HG03039 (cell line): ENCODE measurements around the gene DHRSX.
"Not testable (repeated sequence)": the region's sequence is repeated elsewhere in the genome, so short reads cannot be mapped to it uniquely, and the experiment has no call there.

Experiments
- ATAC-seq: cut with Tn5 transposase; IDR thresholded peaks from one replicate; pipeline ENCODE4 v1.9.1; 2021; ENCODE audit warnings: mild to moderate bottlenecking, moderate library complexity; ENCODE audit not compliant: unreplicated experiment

Gene DHRSX

GRCh38 chrX:2500803-2501558 lies at the start of gene DHRSX, which contains the start of gene ZBED1:
Gene DHRSX, minus strand, starts transcription at chrX:2500976. Its CDS starts 51 bp downstream, at chrX:2500925.
Gene ZBED1, minus strand, starts transcription at chrX:2500976. Its CDS starts 10,257 bp downstream, at chrX:2490719.
- ATAC-seq: peak; percentile 57

- ATAC-seq: no peak
These were observed 49.1 kb upstream of the DHRSX start for GRCh38 chrX:2549876-2550275.

- ATAC-seq: no peak
These were observed 48.1 kb upstream of the DHRSX start for GRCh38 chrX:2548711-2549423.

- ATAC-seq: no peak
These were observed 47.0 kb upstream of the DHRSX start for GRCh38 chrX:2547736-2548135.

GRCh38 chrX:2546496-2546895 lies 45.7 kb upstream of the DHRSX start:
- no peak for ATAC-seq

GRCh38 chrX:2545144-2545543 lies 44.4 kb upstream of the DHRSX start:
- no peak for ATAC-seq

GRCh38 chrX:2542826-2543521 lies 42.2 kb upstream of the DHRSX start:
- no peak for ATAC-seq

- no peak for ATAC-seq
These were observed 40.8 kb upstream of the DHRSX start for GRCh38 chrX:2541603-2542002.

GRCh38 chrX:2540426-2540947 lies 39.7 kb upstream of the DHRSX start:
- ATAC-seq: no peak

GRCh38 chrX:2539586-2539985 lies 38.8 kb upstream of the DHRSX start:
- no peak for ATAC-seq

GRCh38 chrX:2538031-2538757 lies 37.4 kb upstream of the DHRSX start:
- ATAC-seq: no peak

- ATAC-seq: no peak
These were observed 36.2 kb upstream of the DHRSX start for GRCh38 chrX:2536974-2537373.

- ATAC-seq: no peak
These were observed 35.4 kb upstream of the DHRSX start for GRCh38 chrX:2536141-2536540.

- not testable (repeated sequence) for ATAC-seq
These were observed 33.7 kb upstream of the DHRSX start for GRCh38 chrX:2534261-2535021.

- no peak for ATAC-seq
These were observed 32.6 kb upstream of the DHRSX start for GRCh38 chrX:2533424-2533823.

- ATAC-seq: no peak
These were observed 25.6 kb upstream of the DHRSX start for GRCh38 chrX:2526390-2526789.

GRCh38 chrX:2523911-2524310 lies 23.1 kb upstream of the DHRSX start:
- no peak for ATAC-seq

GRCh38 chrX:2521927-2522386 lies 21.2 kb upstream of the DHRSX start:
- peak; percentile 2 for ATAC-seq

GRCh38 chrX:2521092-2521926 lies 20.5 kb upstream of the DHRSX start:
- ATAC-seq: peak; percentile 83
